GM10248 (cell line): ENCODE measurements around the gene NALCN.

Source experiments
- CTCF ChIA-PET: fragments of 300-600 bp; sonication (Branson Sonifier 250); formaldehyde crosslinking; extraction: SDS; loops from one replicate; lab custom pipeline; 2021; ENCODE audit warnings: antibody characterized with exemption; lab: Yijun Ruan, JAX
- POLR2A ChIA-PET: fragments of 350-650 bp; sonication (Branson Sonifier 250); formaldehyde crosslinking; extraction: SDS; loops from one replicate; lab custom pipeline; 2020; ENCODE audit warnings: antibody characterized with exemption; lab: Yijun Ruan, JAX
- DNase-seq: peaks from one replicate; pipeline ENCODE4 v3.0.0; 2012; ENCODE audit errors: extremely low spot score
- TF ChIP-seq, protein P1 (sequence below): IDR thresholded peaks from 2 replicates; pipeline ENCODE4 v1.5.1; 2012; ENCODE audit warnings: mild to moderate bottlenecking, low read depth; ENCODE audit errors: extremely low read depth, missing control alignments, control extremely low read depth

The NALCN gene

DNA sequence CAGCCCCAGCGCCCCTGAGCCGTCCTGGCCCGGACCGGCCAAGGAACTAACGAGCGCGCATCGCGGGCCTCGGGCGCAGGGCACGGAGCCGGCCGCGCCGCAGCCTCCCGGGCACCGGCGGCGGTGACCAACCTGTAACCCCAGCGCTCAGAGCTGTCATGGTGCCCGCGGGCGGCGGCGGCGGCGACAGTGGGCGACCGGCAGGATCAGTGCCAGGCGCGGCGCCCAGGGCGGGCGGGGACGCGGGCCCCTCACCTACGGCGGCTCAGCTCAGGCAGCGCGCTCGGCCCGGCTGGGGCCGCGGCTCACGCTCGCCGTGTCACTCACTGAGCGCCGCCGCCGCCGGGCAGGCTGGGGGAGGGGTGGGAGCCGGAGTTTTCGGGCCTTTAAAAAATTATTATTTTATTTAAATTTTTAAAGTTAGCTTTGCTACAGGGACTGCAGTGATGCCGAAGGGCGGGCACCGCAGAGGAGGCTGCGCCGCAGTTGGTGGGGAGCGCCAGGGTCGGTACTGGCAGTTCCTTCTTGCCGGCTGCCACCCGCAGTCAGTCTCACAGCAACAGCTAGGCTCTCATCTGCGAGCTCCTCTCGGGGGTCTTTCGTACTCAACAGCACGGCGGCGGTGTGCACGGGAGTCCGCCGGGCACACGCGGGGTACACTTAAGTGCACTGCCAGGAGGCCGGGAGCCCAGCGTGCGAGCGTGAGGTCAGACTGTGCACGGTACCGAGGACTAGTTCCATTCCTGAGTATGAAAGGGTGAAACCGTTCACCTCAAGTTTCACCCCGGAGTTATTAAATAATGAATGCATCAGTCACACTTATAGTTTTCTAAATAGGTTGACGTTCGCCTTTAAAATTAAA lies at the start of gene NALCN:
Gene NALCN (minus strand): TSS at position 328 of the 862 bp plus-strand sequence. CDS start 17,382 bp downstream, outside the sequence.
- DNase-seq: no peak
- ChIA-PET CTCF (interaction anchor here (0.7 to 1.2 kb wide), 2 partner anchors 36 to 38 kb away, joined by 3 read pairs; partner anchors contain the start of gene ITGBL1), POLR2A (no interaction called here)
- TF ChIP-seq, protein P1, sequence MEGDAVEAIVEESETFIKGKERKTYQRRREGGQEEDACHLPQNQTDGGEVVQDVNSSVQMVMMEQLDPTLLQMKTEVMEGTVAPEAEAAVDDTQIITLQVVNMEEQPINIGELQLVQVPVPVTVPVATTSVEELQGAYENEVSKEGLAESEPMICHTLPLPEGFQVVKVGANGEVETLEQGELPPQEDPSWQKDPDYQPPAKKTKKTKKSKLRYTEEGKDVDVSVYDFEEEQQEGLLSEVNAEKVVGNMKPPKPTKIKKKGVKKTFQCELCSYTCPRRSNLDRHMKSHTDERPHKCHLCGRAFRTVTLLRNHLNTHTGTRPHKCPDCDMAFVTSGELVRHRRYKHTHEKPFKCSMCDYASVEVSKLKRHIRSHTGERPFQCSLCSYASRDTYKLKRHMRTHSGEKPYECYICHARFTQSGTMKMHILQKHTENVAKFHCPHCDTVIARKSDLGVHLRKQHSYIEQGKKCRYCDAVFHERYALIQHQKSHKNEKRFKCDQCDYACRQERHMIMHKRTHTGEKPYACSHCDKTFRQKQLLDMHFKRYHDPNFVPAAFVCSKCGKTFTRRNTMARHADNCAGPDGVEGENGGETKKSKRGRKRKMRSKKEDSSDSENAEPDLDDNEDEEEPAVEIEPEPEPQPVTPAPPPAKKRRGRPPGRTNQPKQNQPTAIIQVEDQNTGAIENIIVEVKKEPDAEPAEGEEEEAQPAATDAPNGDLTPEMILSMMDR: no peak

- DNase-seq: no peak
- TF ChIP-seq, protein P1: no peak
- ChIA-PET POLR2A (no interaction called here), CTCF (interaction anchor here (1.1 kb wide), 1 partner anchor 321 kb away, joined by 3 read pairs; no protein-coding TSS in a partner anchor)
These were observed 49.6 kb upstream of the NALCN start for GRCh38 chr13:101465877-101466276.

DNA sequence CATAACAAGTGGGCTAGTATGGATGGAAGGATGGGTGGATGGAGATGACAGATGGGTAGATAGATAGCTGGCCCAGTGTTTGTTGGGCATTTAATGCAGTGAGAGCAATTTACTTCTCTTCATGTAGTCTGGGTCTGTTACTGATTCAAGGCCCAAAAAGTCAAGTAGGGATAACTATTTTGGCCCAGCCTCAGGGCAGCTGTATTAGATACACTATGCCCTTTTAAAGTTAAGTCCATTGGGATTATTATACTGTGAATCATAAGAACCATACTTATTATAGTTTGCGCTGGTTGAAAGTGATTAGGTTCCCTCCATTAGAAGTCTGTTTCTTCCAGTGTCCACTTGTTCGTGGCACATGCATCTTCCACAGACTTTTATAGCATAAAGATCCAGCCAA lies 40.9 kb upstream of the NALCN start:
- DNase-seq: no peak
- POLR2A ChIA-PET: no interaction called here
- TF ChIP-seq, protein P1: no peak
- CTCF ChIA-PET: interaction anchor here (1.1 to 1.3 kb wide), 2 partner anchors 12 to 33 kb away, joined by 3 to 4 read pairs; no protein-coding TSS in a partner anchor

DNA sequence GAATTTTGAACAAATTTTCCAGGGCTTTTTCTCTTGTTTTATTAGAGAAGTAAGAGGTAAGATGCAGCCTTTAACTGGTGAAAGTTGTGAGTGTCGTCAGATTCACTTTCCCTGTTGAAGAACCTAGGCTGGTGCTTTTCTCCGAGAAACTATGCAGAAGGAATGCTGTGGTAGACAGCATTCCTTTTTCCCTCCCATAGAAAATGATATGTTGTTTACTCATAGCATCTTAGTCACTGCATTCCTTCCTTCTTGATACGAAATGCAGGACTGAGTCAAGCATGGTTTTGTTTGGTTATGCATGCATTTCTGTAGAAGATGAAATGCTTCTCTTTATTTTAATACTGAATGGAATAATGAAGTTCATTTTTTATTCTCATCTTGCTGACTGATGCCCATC lies 39.6 kb upstream of the NALCN start:
- ChIA-PET POLR2A (no interaction called here), CTCF (no interaction called here)
- TF ChIP-seq, protein P1: no peak
- no peak for DNase-seq

- ChIA-PET CTCF (no interaction called here), POLR2A (no interaction called here)
These were observed 38.5 kb upstream of the NALCN start for GRCh38 chr13:101454767-101455166.

GRCh38 chr13:101453784-101454201 lies 37.5 kb upstream of the NALCN start:
- TF ChIP-seq, protein P1: no peak
- peak; percentile 20 for DNase-seq
- ChIA-PET POLR2A (no interaction called here), CTCF (no interaction called here)

More at GRCh38 chr13:101454767-101455166, 38.5 kb upstream of the NALCN start:
- TF ChIP-seq, protein P1: no peak
- DNase-seq: no peak
